ENCODE data around the gene OR10K2. TPM values are rescaled to one million over a fixed set of nuclear protein-coding genes. Genes with fewer than 3 reads are reported as not detected.

OR10K2 gene
- total RNA-seq, 1 experiment from 2014 or later: not detected

GRCh38 chr1:158393476-158393875, 32.6 kb downstream of the OR10K2 start:
- WGBS (ENCODE audit: extremely low coverage, insufficient read length, low lambda C conversion rate): no CpG with 5 or more reads among the region's 5 CpGs
- Mint-ChIP-seq H3K9me3 (no peaks in the 10 kb centered on the region), H3K4me3 (no peak overlapping the region), H3K27ac (no peak overlapping the region), H3K27me3 (ENCODE audit: low read depth) (no peaks in the 10 kb centered on the region), H3K36me3 (ENCODE audit: insufficient read depth in 1 of 3, low read depth in 3 of 3) (no peaks in the 10 kb centered on the region), H3K4me1 (no peaks in the 10 kb centered on the region)
- Histone ChIP-seq H3K27ac (ENCODE audit: insufficient read length, low read depth, low read length) (no peak overlapping the region), H3K4ac (ENCODE audit: low read depth, low read length) (no peak overlapping the region), H3K56ac (ENCODE audit: insufficient read length, low read depth, low read length) (no peak overlapping the region), H3K9me3 (ENCODE audit: control insufficient read depth, low read depth, low read length) (no peaks in the 10 kb centered on the region), H3K9ac (ENCODE audit: extremely low read depth, insufficient read length, low read length) (no peak overlapping the region), H3K23me2 (ENCODE audit: insufficient read length, low read depth, low read length, poor library complexity, severe bottlenecking) (no peaks in the 10 kb centered on the region), H4K8ac (replicated peaks; ENCODE audit: insufficient read length, low read depth, low read length) (no peak overlapping the region), H2BK15ac (ENCODE audit: low read depth, low read length) (no peak overlapping the region), H3T11ph (ENCODE audit: low read length) (no peak overlapping the region), H4K20me1 (ENCODE audit: control insufficient read depth, insufficient read depth, insufficient read length) (no peaks in the 10 kb centered on the region), H3K79me1 (ENCODE audit: insufficient read depth, low read depth, low read length, poor library complexity, severe bottlenecking) (no peaks in the 10 kb centered on the region), H2AFZ (ENCODE audit: low read length) (no peak overlapping the region), H2BK12ac (ENCODE audit: insufficient read length, low read depth, low read length) (no peak overlapping the region), H2AK5ac (ENCODE audit: insufficient read length, low read length) (no peak overlapping the region), H4K5ac (ENCODE audit: insufficient read length, low read depth, low read length) (no peak overlapping the region), H3K4me2 (ENCODE audit: insufficient read depth, insufficient read length, low read length) (no peak overlapping the region), H3K4me1 (ENCODE audit: insufficient read depth, low read length) (no peaks in the 10 kb centered on the region), H3K27me3 (ENCODE audit: insufficient read depth, low read length) (no peaks in the 10 kb centered on the region), H2BK20ac (ENCODE audit: low read depth, low read length, poor library complexity, severe bottlenecking) (no peak overlapping the region), H2BK5ac (ENCODE audit: insufficient read length, low read length) (no peak overlapping the region), H3K14ac (ENCODE audit: insufficient read depth, low read length) (no peak overlapping the region), H4K91ac (ENCODE audit: insufficient read length, low read depth, low read length) (no peak overlapping the region), H2BK120ac (ENCODE audit: low read depth, low read length, poor library complexity, severe bottlenecking) (no peak overlapping the region), H3K18ac (ENCODE audit: insufficient read length, low read depth, low read length) (no peak overlapping the region), H3K79me2 (ENCODE audit: insufficient read depth, low read length) (no peaks in the 10 kb centered on the region), H3K23ac (ENCODE audit: insufficient read length, low read depth, low read length) (no peak overlapping the region)
- no peak for TF ChIP-seq CTCF (conservative IDR thresholded peaks at IDR 0.05)
- DNase-seq: no peak
